HepG2 (cell line): ENCODE results near the gene DTNA. TPM values are rescaled to one million over a fixed set of nuclear protein-coding genes. Genes with fewer than 3 reads are reported as not detected.
A peak's percentile ranks its signal among the peaks of the same experiment; 100 is the strongest.

Experiments used
- ATAC-seq: fragments of 200-7000 bp; cut with Tn5 transposase; 3 replicates; pipeline ENCODE4 v1.9.1; 2020; ENCODE audit warnings: mild to moderate bottlenecking, moderate library complexity
- BruUV-seq: library from RNA; stranded (reverse); fragments of 400-500 nt; replicated peaks from 2 replicates; lab custom pipeline; 2021; lab: Mats Ljungman, UMichigan
- CTCF ChIA-PET: fragments of 300-600 bp; formaldehyde crosslinking; extraction: SDS; loops from one replicate; lab custom pipeline; 2021; ENCODE audit warnings: low total read pairs, inconsistent platforms, low intra/inter-chr PET ratio; lab: Yijun Ruan, JAX
- POLR2A ChIA-PET: fragments of 350-600 bp; sonication (Branson Sonifier 250); formaldehyde crosslinking; loops from one replicate; lab custom pipeline; 2020; ENCODE audit warnings: antibody characterized with exemption, inconsistent platforms; lab: Yijun Ruan, JAX
- DNase-seq: peaks from one replicate; pipeline ENCODE4 v3.0.0-alpha.2; 2015; ENCODE audit warnings: low spot score
- FAIRE-seq: peaks from 3 replicates; lab custom pipeline; 2011; peaks lifted over from hg19 to GRCh38; lab: Jason Lieb, UNC
- H2AFZ ChIP-seq: one replicate; pipeline ENCODE4 v1.6.1; 2011; ENCODE audit warnings: low read length, inconsistent platforms
- H3K27ac ChIP-seq: fragments of 300-600 bp; 3 replicates; pipeline ENCODE4 v1.8.0; 2011; ENCODE audit warnings: mixed run types, mild to moderate bottlenecking, mixed read lengths, low read length, inconsistent platforms; ENCODE audit not compliant: insufficient read depth; ENCODE audit errors: extremely low read length
- H3K27me3 ChIP-seq, 2 experiments: fragments of 200-600 bp in 1 of 2; 2 replicates in 1 of 2; 3 replicates in 1 of 2; pipeline versions ENCODE4 v1.6.0 to v1.8.0; 2011; ENCODE audit warnings: low read length in 2 of 2, mild to moderate bottlenecking in 2 of 2, moderate library complexity in 2 of 2, inconsistent platforms in 1 of 2; ENCODE audit not compliant: insufficient read depth in 2 of 2, control insufficient read depth in 1 of 2
- H3K36me3 ChIP-seq, 2 experiments: fragments of 200-600 bp in 1 of 2; replicated peaks in 1 of 2; 2 replicates in 1 of 2; 3 replicates in 1 of 2; pipeline versions ENCODE4 v1.5.1 to v1.8.0; 2011; ENCODE audit warnings: low read length in 2 of 2, inconsistent platforms in 1 of 2; ENCODE audit not compliant: insufficient read depth in 2 of 2, control insufficient read depth in 1 of 2
- H3K4me1 ChIP-seq: 2 replicates; pipeline ENCODE4 v1.5.1; 2012; ENCODE audit warnings: low read length, inconsistent platforms; ENCODE audit not compliant: insufficient read depth
- H3K4me2 ChIP-seq: 2 replicates; pipeline ENCODE4 v1.6.0; 2011; ENCODE audit warnings: low read depth, low read length, inconsistent platforms
- H3K4me3 ChIP-seq, 3 experiments: fragments of 200-600 bp in 1 of 3; sonication (generic), shearing (Covaris generic) in 1 of 3; replicated peaks in 1 of 3; 2 replicates each; pipeline ENCODE4 v1.5.1; 2011 to 2016; ENCODE audit warnings: low read length in 3 of 3, inconsistent platforms in 2 of 3, low read depth in 2 of 3, mild to moderate bottlenecking in 2 of 3, control low read depth in 1 of 3, mixed read lengths in 1 of 3; ENCODE audit not compliant: insufficient read depth in 1 of 3
- H3K79me2 ChIP-seq: one replicate; pipeline ENCODE4 v1.6.1; 2011; ENCODE audit warnings: low read length, inconsistent platforms; ENCODE audit not compliant: insufficient read depth
- H3K9ac ChIP-seq: 2 replicates; pipeline ENCODE4 v1.6.0; 2011; ENCODE audit warnings: mild to moderate bottlenecking, low read depth, low read length, inconsistent platforms; ENCODE audit not compliant: insufficient read depth
- H3K9me3 ChIP-seq: 2 replicates; pipeline ENCODE4 v1.5.1; 2012; ENCODE audit warnings: mild to moderate bottlenecking, low read length
- H4K20me1 ChIP-seq: 2 replicates; pipeline ENCODE4 v1.6.0; 2011; ENCODE audit warnings: inconsistent platforms, mild to moderate bottlenecking, low read length, moderate library complexity; ENCODE audit not compliant: insufficient read depth
- BRD4 ChIP-seq: sonication (generic); formaldehyde crosslinking; IDR thresholded peaks from 2 replicates; pipeline ENCODE4 v1.4.0; 2020; ENCODE audit warnings: missing genetic modification reagents
- KLF16 ChIP-seq, 2 experiments: sonication (generic) in 1 of 2; formaldehyde crosslinking in 1 of 2; IDR thresholded peaks; 2 replicates each; pipeline versions ENCODE4 v1.6.1 to v1.8.0; 2016 to 2023; ENCODE audit warnings: missing genetic modification reagents in 2 of 2, missing compliant biosample characterization in 1 of 2
- WGBS: methylation state at CpG from one replicate; pipeline ENCODE4 v1.1.6; 2017; ENCODE audit warnings: low lambda C conversion rate; 5-methylcytosine and 5-hydroxymethylcytosine counted together
- in situ Hi-C: cut with HindIII; loops from 2 replicates; pipeline ENCODE4 v1.10.0; 2017; ENCODE audit warnings: low pct_unique_long_range_greater_than_20kb; ENCODE audit not compliant: extremely low pct_ligation_motif_present
- intact Hi-C: fragments of 100-400 bp; cut with micrococcal nuclease; formaldehyde crosslinking; loops from one replicate; pipeline ENCODE4 v1.10.0; 2022; ENCODE audit not compliant: unreplicated experiment
- polyA plus RNA-seq, 8 experiments: library from polyadenylated mRNA; depleted of rRNA in 3 of 8; stranded (reverse) in 7 of 8; unstranded in 1 of 8; fragments of >200 nt; fragmentation: Illumina TruSeq in 4 of 8; extraction: Trizol in 4 of 8; gene quantifications; 2 replicates each; pipeline versions ENCODE4 v1.2.1 to v1.2.3, GENCODE V29; 2011 to 2016; ENCODE audit warnings: low read depth in 4 of 8, missing spikeins in 1 of 8, mixed read lengths in 1 of 8; ENCODE audit not compliant: insufficient read depth in 1 of 8
- total RNA-seq, 5 experiments: library from RNA; depleted of rRNA; stranded (reverse); fragments of >200 nt; fragmentation: Illumina TruSeq; extraction: Trizol; gene quantifications; 2 replicates each; pipeline ENCODE4 v1.2.3, GENCODE V29; 2016; ENCODE audit warnings: low read depth in 1 of 5
- TF ChIP-seq, protein P1 (sequence below): IDR thresholded peaks from 2 replicates; pipeline ENCODE4 v1.6.1; 2016; ENCODE audit warnings: missing compliant biosample characterization, missing genetic modification reagents, borderline replicate concordance

The DTNA gene
- total and polyA plus RNA-seq, 2 of the 13 experiments (the other 11 are each of a cell fraction or from before 2014, with no cell fraction given): 8.5 to 29.0 TPM

DNA sequence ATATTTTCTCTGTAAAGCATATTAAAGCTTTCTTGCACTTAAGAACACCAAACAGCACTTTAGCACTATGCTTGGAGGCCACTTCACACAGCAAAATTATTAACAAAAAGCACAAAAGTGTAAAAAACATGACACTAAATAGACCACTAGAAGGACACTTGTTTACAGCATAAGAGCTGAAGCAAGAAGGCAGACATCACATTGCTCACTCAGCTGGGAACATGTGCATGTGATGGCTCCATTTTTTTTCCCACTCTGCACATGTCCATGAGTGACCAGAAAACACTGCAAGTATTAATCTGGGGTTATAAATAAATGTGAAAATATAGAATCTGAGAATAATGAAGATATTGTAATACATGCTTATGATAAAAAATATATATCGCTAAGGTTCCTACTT is 228.0 kb downstream of the DTNA start:
- Histone ChIP-seq H3K4me3 (no peak overlapping the region), H3K9ac (no peak overlapping the region), H3K9me3 (no peaks in the 10 kb centered on the region), H3K4me2 (no peak overlapping the region), H2AFZ (peak overlapping the region; percentile 72), H3K79me2 (no peaks in the 10 kb centered on the region), H3K27ac (no peak overlapping the region), H4K20me1 (no peaks in the 10 kb centered on the region), H3K27me3 (no peaks in the 10 kb centered on the region), H3K4me1 (peaks cover 15% of the 10 kb centered on the region), H3K36me3 (no peaks in the 10 kb centered on the region)
- no peak for FAIRE-seq
- no TSS peak for BruUV-seq
- WGBS: 93% methylated on average over 1 of the region's 1 CpG
- TF ChIP-seq KLF16 (CRISPR knock-in tag; IDR thresholded peaks at IDR 0.05) (no peak), BRD4 (CRISPR knock-in tag) (no peak)
- TF ChIP-seq, protein P1, sequence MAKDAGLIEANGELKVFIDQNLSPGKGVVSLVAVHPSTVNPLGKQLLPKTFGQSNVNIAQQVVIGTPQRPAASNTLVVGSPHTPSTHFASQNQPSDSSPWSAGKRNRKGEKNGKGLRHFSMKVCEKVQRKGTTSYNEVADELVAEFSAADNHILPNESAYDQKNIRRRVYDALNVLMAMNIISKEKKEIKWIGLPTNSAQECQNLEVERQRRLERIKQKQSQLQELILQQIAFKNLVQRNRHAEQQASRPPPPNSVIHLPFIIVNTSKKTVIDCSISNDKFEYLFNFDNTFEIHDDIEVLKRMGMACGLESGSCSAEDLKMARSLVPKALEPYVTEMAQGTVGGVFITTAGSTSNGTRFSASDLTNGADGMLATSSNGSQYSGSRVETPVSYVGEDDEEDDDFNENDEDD (CRISPR knock-in tag): no peak
- in situ Hi-C loops: no loop called here
- intact Hi-C loops: no loop called here
- CTCF ChIA-PET: no interaction called here
- POLR2A ChIA-PET: interaction anchor here (0.8 to 0.9 kb wide), 2 partner anchors 9 to 24 kb away, joined by 3 to 4 read pairs; no protein-coding TSS in a partner anchor
- no peak for ATAC-seq
- no peak for DNase-seq
